Nephron (organoid): ENCODE data around the gene MAP4K3.
"Not testable (repeated sequence)": the region's sequence is repeated elsewhere in the genome, so short reads cannot be mapped to it uniquely, and the experiment has no call there.

ENCODE experiments used
- H3K27ac Mint-ChIP-seq, 3 experiments: 2 replicates each; pipeline ENCODE4 v1.8.0; 2020; ENCODE audit warnings: mixed read lengths in 3 of 3, mild to moderate bottlenecking in 2 of 3, moderate library complexity in 1 of 3
- H3K27me3 Mint-ChIP-seq: 2 replicates; pipeline ENCODE4 v1.8.0; 2021; ENCODE audit warnings: low read depth, mild to moderate bottlenecking, moderate library complexity, mixed read lengths
- H3K36me3 Mint-ChIP-seq: 2 replicates; pipeline ENCODE4 v1.8.0; 2020; ENCODE audit warnings: low read depth, mixed read lengths
- H3K4me1 Mint-ChIP-seq: 2 replicates; pipeline ENCODE4 v1.8.0; 2020; ENCODE audit warnings: mixed read lengths
- H3K4me3 Mint-ChIP-seq, 3 experiments: 2 replicates each; pipeline ENCODE4 v1.8.0; 2020; ENCODE audit warnings: mild to moderate bottlenecking in 3 of 3, mixed read lengths in 3 of 3, moderate library complexity in 2 of 3
- H3K9me3 Mint-ChIP-seq: 2 replicates; pipeline ENCODE4 v1.8.0; 2020; ENCODE audit warnings: mixed read lengths
- TF ChIP-seq, protein P1 (sequence below), 3 experiments: fragments of 200-600 bp; sonication (generic); IDR thresholded peaks; one replicate each; pipeline ENCODE4 v1.5.0; 2021; ENCODE audit warnings: antibody characterized with exemption in 3 of 3; ENCODE audit not compliant: unreplicated experiment in 3 of 3

Gene MAP4K3

DNA sequence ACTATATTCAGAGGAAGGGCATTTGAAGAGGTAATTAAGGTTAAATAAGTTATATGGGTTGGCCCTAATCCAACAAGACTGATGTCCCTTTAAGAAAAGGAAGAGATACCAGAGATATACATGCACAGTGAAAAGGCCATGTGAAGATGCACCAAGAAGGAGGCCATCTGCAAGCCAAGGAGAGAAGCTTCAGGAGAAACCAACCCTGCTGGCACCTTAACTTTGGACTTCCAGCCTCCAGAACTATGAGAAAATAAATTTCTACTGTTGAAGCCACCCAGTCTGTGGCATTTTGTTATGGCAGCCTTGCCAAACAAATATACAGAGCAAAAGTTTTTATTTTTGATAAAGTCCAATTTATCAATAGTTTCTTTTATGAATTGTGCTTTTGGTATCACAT lies 51.0 kb downstream of the MAP4K3 start:
- Mint-ChIP-seq H3K27me3 (no peaks in the 10 kb centered on the region), H3K4me3 (no peak overlapping the region), H3K9me3 (peaks cover 8% of the 10 kb centered on the region), H3K27ac (no peak overlapping the region), H3K36me3 (peaks cover 28% of the 10 kb centered on the region), H3K4me1 (peaks cover 29% of the 10 kb centered on the region)
- TF ChIP-seq, protein P1, sequence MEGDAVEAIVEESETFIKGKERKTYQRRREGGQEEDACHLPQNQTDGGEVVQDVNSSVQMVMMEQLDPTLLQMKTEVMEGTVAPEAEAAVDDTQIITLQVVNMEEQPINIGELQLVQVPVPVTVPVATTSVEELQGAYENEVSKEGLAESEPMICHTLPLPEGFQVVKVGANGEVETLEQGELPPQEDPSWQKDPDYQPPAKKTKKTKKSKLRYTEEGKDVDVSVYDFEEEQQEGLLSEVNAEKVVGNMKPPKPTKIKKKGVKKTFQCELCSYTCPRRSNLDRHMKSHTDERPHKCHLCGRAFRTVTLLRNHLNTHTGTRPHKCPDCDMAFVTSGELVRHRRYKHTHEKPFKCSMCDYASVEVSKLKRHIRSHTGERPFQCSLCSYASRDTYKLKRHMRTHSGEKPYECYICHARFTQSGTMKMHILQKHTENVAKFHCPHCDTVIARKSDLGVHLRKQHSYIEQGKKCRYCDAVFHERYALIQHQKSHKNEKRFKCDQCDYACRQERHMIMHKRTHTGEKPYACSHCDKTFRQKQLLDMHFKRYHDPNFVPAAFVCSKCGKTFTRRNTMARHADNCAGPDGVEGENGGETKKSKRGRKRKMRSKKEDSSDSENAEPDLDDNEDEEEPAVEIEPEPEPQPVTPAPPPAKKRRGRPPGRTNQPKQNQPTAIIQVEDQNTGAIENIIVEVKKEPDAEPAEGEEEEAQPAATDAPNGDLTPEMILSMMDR (IDR thresholded peaks at IDR 0.05; ENCODE audit: unreplicated experiment in 3 of 3): no peak

DNA sequence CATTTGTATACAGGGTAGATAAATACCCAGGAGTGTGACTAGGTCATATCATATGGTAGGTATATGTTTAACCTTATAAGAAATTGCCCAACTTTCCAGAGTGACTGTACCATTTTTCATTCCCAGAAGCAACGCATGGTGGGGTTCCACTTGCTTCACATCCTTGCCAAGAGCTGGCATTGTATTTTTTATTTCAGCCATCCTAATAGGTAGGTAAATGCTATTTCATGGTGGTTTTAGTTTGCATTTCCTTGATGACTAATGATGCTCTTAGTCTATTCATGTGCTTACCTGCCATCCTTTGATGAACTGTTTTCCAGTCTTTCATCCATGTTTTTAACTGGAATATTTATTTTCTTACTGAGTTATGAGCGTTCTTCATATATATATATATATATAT lies 51.9 kb downstream of the MAP4K3 start:
- peaks cover 8% of the 10 kb centered on the region for H3K9me3 Mint-ChIP-seq
- H3K4me3 Mint-ChIP-seq: no peak overlapping the region
- no peaks in the 10 kb centered on the region for H3K27me3 Mint-ChIP-seq
- peaks cover 38% of the 10 kb centered on the region for H3K4me1 Mint-ChIP-seq
- peaks cover 25% of the 10 kb centered on the region for H3K36me3 Mint-ChIP-seq
- TF ChIP-seq, protein P1 (IDR thresholded peaks at IDR 0.05; ENCODE audit: unreplicated experiment in 3 of 3): no peak
- H3K27ac Mint-ChIP-seq: no peak overlapping the region

DNA sequence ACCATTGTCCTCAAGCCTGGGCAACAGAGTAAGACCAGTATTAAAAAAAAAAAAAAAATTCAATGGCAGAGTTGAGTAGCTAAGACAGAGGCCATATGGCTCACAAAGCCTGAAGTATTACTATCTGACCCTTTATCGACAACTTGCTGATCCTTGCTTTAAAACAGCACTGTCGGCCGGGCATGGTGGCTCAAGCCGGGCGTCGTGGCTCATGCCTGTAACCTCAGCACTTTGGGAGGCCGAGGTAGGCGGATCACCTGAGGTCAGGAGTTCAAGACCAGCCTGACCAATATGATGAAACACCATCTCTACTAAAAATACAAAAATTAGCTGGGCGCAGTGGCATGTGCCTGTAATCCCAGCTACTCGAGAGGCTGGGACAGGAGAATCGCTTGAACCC lies 53.0 kb downstream of the MAP4K3 start:
- H3K4me1 Mint-ChIP-seq: peaks cover 38% of the 10 kb centered on the region
- H3K27me3 Mint-ChIP-seq, H3K4me3 Mint-ChIP-seq, H3K27ac Mint-ChIP-seq, H3K9me3 Mint-ChIP-seq: not testable (repeated sequence)
- H3K36me3 Mint-ChIP-seq: peaks cover 25% of the 10 kb centered on the region

DNA sequence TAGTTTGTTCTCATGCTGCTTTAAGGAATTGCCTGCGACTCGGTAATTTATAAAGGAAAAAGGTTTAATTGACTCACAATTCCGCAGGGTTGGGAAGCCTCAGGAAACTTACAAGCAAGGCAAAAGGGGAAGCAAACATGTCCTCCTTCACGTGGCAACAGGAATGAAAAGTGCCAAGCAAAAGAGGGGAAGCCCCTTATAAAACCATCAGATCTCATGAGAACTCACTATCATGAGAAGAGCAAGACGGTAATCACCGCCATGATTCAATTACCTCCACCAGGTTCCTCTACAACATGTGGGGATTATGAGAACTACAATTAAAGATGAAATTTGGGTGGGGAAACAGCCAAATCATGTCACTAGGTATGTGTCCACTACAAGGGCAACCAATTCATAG lies 53.9 kb downstream of the MAP4K3 start:
- no peaks in the 10 kb centered on the region for H3K27me3 Mint-ChIP-seq
- TF ChIP-seq, protein P1 (IDR thresholded peaks at IDR 0.05; ENCODE audit: unreplicated experiment in 3 of 3): no peak
- H3K27ac Mint-ChIP-seq: no peak overlapping the region
- peaks cover 34% of the 10 kb centered on the region for H3K4me1 Mint-ChIP-seq
- peaks cover 8% of the 10 kb centered on the region for H3K9me3 Mint-ChIP-seq
- no peak overlapping the region for H3K4me3 Mint-ChIP-seq
- peaks cover 25% of the 10 kb centered on the region for H3K36me3 Mint-ChIP-seq

DNA sequence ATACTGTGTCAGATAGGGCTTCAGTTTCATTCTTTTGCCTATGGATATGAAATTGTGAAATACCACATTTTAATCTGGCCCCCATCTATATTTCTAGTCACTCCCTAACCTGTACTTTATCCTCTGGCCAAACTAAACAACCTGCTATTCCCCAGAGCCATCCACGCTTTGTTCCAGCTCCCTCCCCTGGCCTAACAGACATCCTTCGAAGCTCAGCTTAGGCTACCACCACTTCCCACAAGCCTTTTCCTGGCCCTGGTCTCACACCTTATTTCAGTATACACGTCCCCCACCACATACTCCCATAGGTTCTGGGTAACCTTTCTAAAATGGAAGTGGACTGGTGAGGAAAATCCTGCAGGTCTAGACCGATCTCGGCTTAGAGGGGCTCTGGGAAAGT lies 55.4 kb downstream of the MAP4K3 start:
- H3K36me3 Mint-ChIP-seq: peaks cover 25% of the 10 kb centered on the region
- no peak overlapping the region for H3K4me3 Mint-ChIP-seq
- no peaks in the 10 kb centered on the region for H3K27me3 Mint-ChIP-seq
- H3K9me3 Mint-ChIP-seq: peaks cover 8% of the 10 kb centered on the region
- TF ChIP-seq, protein P1 (IDR thresholded peaks at IDR 0.05; ENCODE audit: unreplicated experiment in 3 of 3): no peak
- H3K4me1 Mint-ChIP-seq: peaks cover 28% of the 10 kb centered on the region
- peak overlapping the region; percentile 1 to 66 (median 11) for H3K27ac Mint-ChIP-seq

DNA sequence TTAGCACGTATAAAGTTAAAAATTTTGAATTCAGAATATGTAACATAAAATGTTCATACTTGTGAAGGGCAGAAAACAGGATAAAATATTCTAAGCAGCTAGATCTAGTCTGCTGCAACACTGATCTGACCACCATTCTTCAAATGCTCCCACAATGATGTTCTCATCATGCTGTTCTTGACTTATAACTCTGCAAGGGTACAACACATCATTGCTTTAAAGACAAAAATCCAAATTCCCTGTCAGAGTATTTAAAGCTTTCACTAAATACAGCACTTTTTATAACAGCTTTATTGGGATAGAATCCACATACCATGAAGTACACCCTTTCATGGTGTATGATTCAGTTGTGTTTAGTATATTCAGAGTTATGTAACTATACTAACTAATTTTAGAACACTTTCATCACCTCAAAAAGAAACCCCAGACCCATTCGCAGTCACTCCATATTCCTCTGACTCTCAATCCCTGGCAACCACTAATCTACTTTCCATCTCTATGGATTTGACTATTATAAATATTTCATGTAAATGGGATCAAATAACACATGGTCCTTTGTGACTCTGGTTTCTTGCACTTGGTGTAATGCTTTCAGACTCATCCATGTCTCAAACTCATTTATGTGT lies 56.4 kb downstream of the MAP4K3 start:
- Mint-ChIP-seq H3K36me3 (peaks cover 28% of the 10 kb centered on the region), H3K9me3 (peaks cover 9% of the 10 kb centered on the region), H3K4me3 (no peak overlapping the region), H3K27ac (peak overlapping the region; percentile 21 to 66 (median 24)), H3K27me3 (no peaks in the 10 kb centered on the region), H3K4me1 (peaks cover 28% of the 10 kb centered on the region)
- TF ChIP-seq, protein P1 (IDR thresholded peaks at IDR 0.05; ENCODE audit: unreplicated experiment in 3 of 3): no peak
